ENCODE results near the gene SDHB.

Gene SDHB

GRCh38 chr1:16984717-16985116 is 69.1 kb downstream of the SDHB start:
- no peak for TF ChIP-seq CTCF (conservative IDR thresholded peaks at IDR 0.05; ENCODE audit: low read depth, low read length)

GRCh38 chr1:16983649-16984048 is 70.2 kb downstream of the SDHB start:
- DNase-seq (ENCODE audit: low read depth) = no peak
- no peak overlapping the region for H3K4me3 ChIP-seq (ENCODE audit: low read depth, low read length)
- TF ChIP-seq CTCF (conservative IDR thresholded peaks at IDR 0.05; ENCODE audit: low read depth, low read length) = no peak

More at GRCh38 chr1:16984717-16985116, 69.1 kb downstream of the SDHB start:
- H3K4me3 ChIP-seq (ENCODE audit: low read depth, low read length) = no peak overlapping the region
- peak; percentile 47 for DNase-seq (ENCODE audit: low read depth)

GRCh38 chr1:16982902-16983301 is 70.9 kb downstream of the SDHB start:
- TF ChIP-seq CTCF (conservative IDR thresholded peaks at IDR 0.05; ENCODE audit: low read depth, low read length) = no peak
- no peak overlapping the region for H3K4me3 ChIP-seq (ENCODE audit: low read depth, low read length)
- no peak for DNase-seq (ENCODE audit: low read depth)

GRCh38 chr1:16981269-16981849 is 72.5 kb downstream of the SDHB start:
- no peak overlapping the region for H3K4me3 ChIP-seq (ENCODE audit: low read depth, low read length)
- TF ChIP-seq CTCF (conservative IDR thresholded peaks at IDR 0.05; ENCODE audit: low read depth, low read length) = no peak
- peak; percentile 36 for DNase-seq (ENCODE audit: low read depth)

- no peak for TF ChIP-seq CTCF (conservative IDR thresholded peaks at IDR 0.05; ENCODE audit: low read depth, low read length)
- DNase-seq (ENCODE audit: low read depth) = no peak
- H3K4me3 ChIP-seq (ENCODE audit: low read depth, low read length) = peak within 1 kb of the TSS; percentile 52
Observed at GRCh38 chr1:16980473-16981268, 73.2 kb downstream of the SDHB start, which contains the start of gene MFAP2. MFAP2 (minus strand) TSS chr1:16980620; CDS start chr1:16978273, 2,347 bp downstream.

- DNase-seq (ENCODE audit: low read depth) = peak; percentile 21
- peak overlapping the region; percentile 52 for H3K4me3 ChIP-seq (ENCODE audit: low read depth, low read length)
- TF ChIP-seq CTCF (conservative IDR thresholded peaks at IDR 0.05; ENCODE audit: low read depth, low read length) = no peak
Observed at GRCh38 chr1:16979475-16980327, 74.1 kb downstream of the SDHB start.

Measured in choroid plexus epithelial cell (primary cell).